ENCODE data around the gene PRLR.

- TF ChIP-seq, protein P1, sequence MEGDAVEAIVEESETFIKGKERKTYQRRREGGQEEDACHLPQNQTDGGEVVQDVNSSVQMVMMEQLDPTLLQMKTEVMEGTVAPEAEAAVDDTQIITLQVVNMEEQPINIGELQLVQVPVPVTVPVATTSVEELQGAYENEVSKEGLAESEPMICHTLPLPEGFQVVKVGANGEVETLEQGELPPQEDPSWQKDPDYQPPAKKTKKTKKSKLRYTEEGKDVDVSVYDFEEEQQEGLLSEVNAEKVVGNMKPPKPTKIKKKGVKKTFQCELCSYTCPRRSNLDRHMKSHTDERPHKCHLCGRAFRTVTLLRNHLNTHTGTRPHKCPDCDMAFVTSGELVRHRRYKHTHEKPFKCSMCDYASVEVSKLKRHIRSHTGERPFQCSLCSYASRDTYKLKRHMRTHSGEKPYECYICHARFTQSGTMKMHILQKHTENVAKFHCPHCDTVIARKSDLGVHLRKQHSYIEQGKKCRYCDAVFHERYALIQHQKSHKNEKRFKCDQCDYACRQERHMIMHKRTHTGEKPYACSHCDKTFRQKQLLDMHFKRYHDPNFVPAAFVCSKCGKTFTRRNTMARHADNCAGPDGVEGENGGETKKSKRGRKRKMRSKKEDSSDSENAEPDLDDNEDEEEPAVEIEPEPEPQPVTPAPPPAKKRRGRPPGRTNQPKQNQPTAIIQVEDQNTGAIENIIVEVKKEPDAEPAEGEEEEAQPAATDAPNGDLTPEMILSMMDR (IDR thresholded peaks at IDR 0.05) = no peak
- no peak for TF ChIP-seq POLR2A (IDR thresholded peaks at IDR 0.05)
Observed at GRCh38 chr5:35228310-35228709, 2.0 kb downstream of the PRLR start.

Data from body of pancreas (tissue), 4 donors.